ENCODE results near the gene HEXIM1.

Gene HEXIM1

DNA sequence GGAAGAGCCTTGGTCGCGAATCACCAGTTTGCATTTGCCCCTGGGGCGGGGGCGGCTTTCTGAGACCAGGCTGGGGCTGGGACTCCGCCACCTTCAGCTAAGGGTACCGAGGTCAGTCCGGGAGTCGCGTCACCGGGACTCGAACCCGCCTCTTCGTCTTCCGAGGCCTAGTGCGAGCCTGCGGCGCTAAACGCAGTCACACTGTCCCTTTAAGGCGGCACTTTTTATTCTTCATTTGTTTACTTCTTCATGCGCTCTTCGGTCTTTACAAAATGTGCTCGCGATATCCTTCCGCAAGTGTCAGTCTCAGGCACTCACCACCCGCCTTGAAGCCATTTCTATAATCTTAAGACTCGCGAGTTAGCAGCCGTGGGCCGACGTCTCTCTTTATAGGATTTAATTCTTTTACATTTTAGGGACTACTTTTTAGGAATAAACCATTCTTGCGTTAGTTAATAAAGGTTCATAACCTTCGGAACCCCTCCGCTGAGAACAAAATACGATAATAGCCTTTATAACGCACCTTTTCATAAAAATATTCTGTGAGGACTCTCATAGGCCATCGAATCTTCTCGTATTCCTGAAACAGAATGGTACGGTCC is 593 bp upstream of the HEXIM1 start:
- peak; percentile 90 for DNase-seq

DNA sequence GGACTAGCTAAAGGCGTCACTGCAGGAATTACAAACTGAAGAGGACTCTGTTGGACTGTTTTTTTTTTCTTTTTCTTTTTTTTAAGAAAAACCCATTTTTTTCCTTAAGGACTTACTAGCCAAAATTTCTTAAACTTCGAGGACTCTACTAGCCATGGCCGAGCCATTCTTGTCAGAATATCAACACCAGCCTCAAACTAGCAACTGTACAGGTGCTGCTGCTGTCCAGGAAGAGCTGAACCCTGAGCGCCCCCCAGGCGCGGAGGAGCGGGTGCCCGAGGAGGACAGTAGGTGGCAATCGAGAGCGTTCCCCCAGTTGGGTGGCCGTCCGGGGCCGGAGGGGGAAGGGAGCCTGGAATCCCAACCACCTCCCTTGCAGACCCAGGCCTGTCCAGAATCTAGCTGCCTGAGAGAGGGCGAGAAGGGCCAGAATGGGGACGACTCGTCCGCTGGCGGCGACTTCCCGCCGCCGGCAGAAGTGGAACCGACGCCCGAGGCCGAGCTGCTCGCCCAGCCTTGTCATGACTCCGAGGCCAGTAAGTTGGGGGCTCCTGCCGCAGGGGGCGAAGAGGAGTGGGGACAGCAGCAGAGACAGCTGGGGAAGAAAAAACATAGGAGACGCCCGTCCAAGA is 878 bp downstream of the HEXIM1 start:
- peak; percentile 71 for DNase-seq

DNA sequence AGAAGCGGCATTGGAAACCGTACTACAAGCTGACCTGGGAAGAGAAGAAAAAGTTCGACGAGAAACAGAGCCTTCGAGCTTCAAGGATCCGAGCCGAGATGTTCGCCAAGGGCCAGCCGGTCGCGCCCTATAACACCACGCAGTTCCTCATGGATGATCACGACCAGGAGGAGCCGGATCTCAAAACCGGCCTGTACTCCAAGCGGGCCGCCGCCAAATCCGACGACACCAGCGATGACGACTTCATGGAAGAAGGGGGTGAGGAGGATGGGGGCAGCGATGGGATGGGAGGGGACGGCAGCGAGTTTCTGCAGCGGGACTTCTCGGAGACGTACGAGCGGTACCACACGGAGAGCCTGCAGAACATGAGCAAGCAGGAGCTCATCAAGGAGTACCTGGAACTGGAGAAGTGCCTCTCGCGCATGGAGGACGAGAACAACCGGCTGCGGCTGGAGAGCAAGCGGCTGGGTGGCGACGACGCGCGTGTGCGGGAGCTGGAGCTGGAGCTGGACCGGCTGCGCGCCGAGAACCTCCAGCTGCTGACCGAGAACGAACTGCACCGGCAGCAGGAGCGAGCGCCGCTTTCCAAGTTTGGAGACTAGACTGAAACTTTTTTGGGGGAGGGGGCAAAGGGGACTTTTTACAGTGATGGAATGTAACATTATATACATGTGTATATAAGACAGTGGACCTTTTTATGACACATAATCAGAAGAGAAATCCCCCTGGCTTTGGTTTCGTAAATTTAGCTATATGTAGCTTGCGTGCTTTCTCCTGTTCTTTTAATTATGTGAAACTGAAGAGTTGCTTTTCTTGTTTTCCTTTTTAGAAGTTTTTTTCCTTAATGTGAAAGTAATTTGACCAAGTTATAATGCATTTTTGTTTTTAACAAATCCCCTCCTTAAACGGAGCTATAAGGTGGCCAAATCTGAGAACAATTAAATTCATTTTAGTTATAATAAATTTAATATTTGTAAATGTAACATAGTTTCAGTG is 1.7 kb downstream of the HEXIM1 start:
- DNase-seq, result no peak

GRCh38 chr17:45150911-45151809 is 2.9 kb downstream of the HEXIM1 start:
- DNase-seq, result no peak

DNA sequence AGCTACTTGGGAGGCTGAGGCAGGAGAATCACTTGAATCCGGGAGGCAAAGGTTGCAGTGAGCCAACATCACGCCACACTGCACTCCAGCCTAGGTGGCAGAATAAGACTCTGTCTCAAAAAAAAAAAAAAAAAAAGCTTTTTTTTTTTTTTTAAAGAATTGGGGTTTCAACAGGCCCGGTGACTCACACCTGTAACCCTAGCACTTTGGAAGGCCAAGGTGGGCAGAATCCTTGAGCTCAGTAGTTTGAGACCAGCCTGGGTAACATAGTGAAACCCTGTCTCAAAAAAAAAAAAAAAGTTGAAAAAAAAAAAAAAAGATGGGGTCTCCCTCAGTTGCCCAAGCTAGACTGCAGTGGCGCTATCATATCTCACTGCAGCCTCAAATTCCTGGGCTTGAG is 6.8 kb downstream of the HEXIM1 start:
- no peak for DNase-seq

GRCh38 chr17:45155483-45155882 is 7.2 kb downstream of the HEXIM1 start:
- DNase-seq, result no peak

DNA sequence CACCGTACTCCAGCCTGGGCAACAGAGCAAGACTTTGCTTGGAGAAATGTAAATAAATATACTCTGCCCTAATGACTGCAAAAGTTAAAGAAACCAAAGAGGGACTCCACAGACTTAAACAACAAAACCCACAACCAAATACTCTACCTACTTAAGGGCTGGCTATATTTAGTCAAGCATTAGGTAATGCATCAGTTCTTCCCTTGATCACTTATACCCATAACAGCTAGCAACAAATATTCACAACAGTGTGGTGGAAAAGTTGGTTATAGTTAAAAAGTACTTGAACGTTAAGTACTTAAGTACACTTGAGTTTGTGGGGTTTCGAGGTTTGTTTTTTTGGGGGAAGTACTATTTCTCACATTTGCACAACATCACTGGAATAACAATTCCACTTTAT is 8.0 kb downstream of the HEXIM1 start:
- DNase-seq, result no peak

GRCh38 chr17:45160447-45161287 is 12.4 kb downstream of the HEXIM1 start:
- no peak for DNase-seq

DNA sequence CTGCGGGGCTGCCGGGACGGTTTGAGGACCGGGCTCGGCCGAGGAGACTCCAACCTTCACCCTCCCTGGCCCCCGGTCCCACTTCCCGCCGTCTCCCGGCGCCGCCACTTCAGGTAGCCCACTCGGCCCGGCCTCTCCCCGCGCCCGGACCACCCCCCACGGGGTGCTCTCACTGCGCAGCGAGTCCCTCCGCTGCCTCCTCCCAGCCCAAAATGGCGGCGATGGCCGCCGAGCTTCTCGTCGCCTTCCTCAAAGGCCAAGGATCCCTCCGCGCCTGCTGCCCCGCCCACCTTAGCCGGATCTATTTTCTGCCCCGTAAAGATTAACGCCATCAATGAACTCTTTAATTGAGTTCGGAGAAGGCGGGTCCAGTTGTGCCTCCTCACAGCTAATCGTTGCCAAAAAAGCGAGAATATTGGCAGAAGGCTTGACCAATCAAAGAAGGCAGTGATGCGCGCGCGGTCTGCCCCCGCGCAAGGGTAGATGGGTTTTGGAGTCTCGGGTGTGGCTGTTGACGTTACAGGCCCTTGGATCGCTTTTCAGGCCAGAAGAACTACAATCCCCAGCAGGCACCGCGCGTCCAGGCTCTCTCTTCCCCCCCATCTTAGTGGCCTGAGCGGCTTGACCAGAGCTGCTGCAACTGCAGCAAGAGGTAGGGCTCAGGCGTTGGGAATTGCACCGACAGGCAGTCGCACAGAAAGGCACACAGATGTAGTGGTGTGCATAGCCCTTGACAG is 13.2 kb downstream of the HEXIM1 start, which contains the start of gene HEXIM2:
Gene HEXIM2 (plus strand): TSS at position 588 of the 737 bp plus-strand sequence. CDS start 919 bp downstream, outside the sequence.
- peak; percentile 100 for DNase-seq

DNA sequence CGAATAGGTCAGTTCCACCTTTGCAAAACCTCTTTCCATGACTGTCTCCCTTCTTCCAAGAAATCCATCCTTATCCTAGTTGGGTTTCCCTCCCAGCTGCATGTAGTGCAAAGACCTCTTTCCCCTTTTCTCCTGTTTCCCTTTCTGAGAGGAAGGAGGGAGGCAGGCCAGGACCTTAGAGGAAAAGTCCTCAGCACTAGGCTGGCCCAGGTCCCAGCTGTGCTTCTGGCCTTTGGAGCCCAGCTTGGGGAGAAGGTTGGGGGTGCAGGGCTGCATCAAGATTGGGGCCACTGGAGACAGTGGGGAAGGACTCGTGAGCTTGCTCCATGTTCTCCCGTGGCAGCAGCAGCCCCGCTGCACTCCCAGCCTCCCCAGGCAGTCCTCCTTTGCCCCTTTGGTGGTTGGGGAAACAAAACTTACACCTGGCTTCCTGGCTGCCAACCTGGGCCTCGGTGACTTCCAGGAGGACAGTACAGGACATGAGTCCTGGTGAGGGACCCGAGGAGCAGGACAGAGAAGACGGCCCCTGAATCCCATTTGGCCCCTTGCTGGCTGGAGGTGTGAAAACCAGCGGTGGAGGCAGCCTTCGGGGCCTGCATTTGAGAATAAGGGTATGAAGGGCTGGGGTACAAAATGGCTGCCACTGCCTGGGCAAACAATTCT is 13.9 kb downstream of the HEXIM1 start:
- DNase-seq, result no peak

- no peak for DNase-seq
Measured at GRCh38 chr17:45164734-45165269, 16.5 kb downstream of the HEXIM1 start.

DNA sequence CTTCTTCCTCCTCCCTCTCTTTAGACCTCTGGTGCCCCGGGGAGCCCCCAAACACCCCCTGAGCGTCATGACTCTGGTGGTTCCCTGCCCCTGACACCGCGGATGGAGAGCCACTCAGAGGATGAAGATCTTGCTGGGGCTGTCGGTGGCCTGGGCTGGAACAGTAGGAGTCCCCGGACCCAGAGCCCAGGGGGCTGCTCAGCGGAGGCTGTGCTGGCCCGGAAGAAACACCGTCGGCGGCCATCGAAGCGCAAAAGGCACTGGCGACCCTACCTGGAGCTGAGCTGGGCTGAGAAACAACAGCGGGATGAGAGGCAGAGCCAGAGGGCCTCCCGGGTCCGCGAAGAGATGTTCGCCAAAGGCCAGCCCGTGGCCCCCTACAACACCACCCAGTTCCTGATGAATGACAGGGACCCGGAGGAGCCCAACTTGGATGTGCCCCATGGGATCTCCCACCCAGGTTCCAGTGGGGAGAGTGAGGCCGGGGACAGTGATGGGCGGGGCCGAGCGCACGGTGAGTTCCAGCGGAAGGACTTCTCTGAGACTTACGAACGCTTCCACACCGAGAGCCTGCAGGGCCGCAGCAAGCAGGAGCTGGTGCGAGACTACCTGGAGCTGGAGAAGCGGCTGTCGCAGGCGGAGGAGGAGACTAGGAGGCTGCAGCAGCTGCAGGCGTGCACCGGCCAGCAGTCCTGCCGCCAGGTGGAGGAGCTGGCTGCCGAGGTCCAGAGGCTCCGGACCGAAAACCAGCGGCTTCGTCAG is 20.9 kb downstream of the HEXIM1 start:
- no peak for DNase-seq

DNA sequence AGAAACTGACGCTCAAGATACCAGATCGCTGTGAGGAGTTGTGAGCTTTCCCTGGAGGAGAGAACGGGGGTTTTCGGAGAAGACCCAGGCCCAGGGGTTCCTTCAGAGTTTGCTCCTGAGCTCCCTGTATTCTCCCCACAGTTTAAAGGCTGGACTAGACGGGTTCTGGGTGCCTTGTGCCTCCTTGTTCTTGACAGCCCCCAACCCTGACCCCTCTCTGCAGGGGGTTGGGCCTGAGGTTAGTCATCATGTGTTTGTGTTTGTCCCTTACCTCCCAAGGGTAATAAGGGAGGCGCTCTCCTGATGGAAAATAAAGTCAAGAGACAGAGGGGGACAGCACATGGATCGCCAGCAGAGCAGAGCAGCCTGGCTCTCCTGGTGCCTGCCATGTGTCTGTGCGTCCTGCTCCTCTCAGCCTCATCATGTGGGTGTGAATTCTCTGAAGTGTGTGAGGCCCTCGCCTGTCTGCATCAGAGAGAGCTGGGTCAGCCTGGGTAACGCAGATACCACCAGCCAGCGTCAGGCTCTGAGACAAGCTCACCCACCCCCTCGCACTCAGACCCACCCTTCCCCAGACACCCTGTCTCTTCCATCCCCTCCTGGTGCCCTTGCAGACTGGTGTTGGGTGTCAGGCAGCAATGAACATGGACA is 22.1 kb downstream of the HEXIM1 start:
- no peak for DNase-seq

DNA sequence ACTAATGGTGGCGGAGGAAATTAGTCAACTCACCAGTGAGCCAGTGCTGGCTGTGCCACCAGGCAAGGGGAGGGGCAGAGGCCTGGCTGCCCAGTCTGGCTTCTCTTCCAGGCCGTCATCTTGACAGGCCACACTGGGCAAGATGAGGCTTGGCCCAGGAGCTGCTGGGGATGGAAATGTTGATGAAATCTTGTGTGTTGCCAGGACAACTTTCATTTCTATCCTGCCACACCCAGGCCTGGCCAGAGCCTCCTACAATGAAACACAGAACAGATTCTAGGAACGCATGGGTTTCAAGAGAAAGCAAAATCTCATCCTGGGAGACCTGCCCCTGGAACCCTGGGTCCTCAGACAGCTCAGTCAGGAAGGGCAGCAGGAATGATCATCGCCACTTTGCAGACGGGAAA is 22.7 kb downstream of the HEXIM1 start:
- no peak for DNase-seq

DNA sequence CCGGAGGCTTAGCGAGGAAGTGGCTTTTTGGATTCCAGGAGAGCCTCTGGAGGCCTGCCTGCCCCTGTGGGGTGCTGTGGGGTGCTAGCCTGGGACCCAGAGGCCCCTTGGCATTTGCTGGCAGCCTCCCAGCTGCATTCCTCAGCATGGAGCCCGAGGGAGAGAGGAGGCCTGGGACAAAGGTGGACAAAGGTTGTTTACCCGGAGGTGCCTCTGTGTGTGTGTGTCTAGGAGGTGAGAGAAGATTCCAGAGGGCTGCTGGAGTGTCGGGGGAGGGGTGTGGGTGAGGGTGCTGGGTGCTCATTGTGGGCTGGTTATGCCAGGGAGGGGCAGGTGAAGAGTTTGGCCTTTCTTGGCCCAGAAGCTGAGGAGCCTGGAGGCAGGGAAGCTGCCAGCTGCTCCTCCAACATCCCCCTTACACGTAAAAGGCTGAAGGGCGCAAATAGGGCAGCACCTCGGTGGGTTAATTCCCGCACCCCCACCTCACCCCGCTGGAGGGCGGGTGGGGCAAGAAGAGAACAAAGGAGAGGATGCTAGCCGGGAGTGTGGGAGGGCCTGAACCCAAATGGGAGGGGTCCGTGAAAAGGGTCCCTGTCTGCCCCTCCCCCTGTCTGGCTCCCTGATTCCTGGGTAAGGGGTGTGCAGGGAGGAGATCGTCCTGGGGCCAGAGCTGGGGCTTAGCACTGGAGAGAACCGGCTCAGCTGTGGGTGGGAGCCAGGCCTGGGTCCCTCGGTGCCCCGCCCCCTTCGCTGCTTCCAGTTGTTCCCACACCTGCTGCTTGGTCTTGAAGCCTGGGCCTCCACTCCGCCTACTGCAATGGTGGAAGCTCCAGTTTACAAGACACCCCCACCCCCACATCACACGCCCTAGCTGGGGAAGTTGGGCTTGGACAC is 23.3 kb downstream of the HEXIM1 start:
- no peak for DNase-seq

DNA sequence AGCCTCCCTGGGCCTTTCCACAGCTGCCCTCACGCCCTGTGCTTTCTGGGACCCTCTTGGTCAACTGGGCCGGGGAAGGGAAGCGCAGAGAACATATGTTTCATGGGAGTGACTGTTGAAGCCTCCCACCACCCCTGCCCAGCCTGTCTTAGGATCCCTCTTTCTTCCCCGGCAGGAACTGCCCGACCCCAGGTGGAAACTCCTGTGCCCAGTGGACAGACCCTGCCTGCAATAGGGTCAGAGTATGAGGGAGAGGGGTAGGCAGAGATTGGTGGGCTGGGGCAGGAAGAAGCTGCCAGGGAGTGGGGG is 23.9 kb downstream of the HEXIM1 start:
- no peak for DNase-seq

- DNase-seq, result no peak
Measured at GRCh38 chr17:45172541-45173286, 24.4 kb downstream of the HEXIM1 start.

All from amniotic stem cell (primary cell).